ENCODE data around the gene ALPK1.

- TF ChIP-seq CTCF (conservative IDR thresholded peaks at IDR 0.05; ENCODE audit: low read depth, low read length): no peak
- no peak for TF ChIP-seq CEBPB (IDR thresholded peaks at IDR 0.05; ENCODE audit: low read depth, low read length)
- no peak for TF ChIP-seq NFE2L2 (IDR thresholded peaks at IDR 0.05; ENCODE audit: low read depth, low read length)
- no peak for TF ChIP-seq CHD1 (IDR thresholded peaks at IDR 0.05; ENCODE audit: low read depth, low read length)
- TF ChIP-seq MAFK (IDR thresholded peaks at IDR 0.05; ENCODE audit: low read depth, low read length): no peak
- no peak for TF ChIP-seq RCOR1 (IDR thresholded peaks at IDR 0.05; ENCODE audit: insufficient replicate concordance, low read length)
- no peak for TF ChIP-seq POLR2A (IDR thresholded peaks at IDR 0.05; ENCODE audit: low read depth, low read length)
- no peak for TF ChIP-seq BHLHE40 (IDR thresholded peaks at IDR 0.05; ENCODE audit: low read depth, low read length)
- no peak for TF ChIP-seq RFX5 (IDR thresholded peaks at IDR 0.05; ENCODE audit: low read depth, low read length)
Observed at GRCh38 chr4:112257098-112257497, 40.1 kb upstream of the ALPK1 start.
